Measurements from ENCODE around the gene ILKAP. TPM values are rescaled to one million over a fixed set of nuclear protein-coding genes. Genes with fewer than 3 reads are reported as not detected.

ILKAP gene
- total RNA-seq, 1 donor from 2014 or later, result 26.2 TPM

DNA sequence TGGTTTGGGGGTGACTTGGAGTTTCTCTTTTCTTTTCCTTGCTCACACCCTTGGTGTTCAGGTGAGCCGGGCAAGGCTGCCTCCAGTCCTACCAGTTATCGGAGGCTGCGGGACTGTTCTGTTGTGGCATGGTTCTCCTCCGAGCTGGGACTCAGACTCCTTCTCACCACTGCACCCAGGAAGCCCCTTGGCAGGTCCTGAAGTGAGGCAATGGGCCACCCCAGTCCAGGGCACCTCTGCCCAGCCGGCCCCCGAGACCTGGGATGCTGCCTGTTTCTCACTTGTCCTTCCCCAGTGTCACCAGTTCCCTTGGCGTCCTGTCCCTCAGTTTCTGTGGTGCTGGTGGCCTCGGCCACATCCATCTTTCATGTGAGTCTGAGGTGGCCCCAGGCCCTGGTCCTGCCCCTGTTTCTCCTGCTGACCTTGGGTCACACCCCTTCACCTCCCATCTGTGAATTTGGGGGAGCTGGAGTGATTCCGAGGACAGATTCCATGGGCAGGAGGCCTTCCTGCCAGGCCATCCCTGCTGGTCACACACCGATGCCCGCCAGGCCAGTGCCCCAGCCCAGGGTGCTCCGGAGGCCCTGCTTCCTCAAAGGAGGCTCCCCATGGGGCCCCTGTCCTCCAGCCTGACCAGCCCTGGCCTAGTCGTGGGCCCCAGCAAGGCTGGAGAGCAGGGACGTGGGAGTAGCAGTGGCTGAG is 71.6 kb downstream of the ILKAP start:
- intact Hi-C loops (cut with DNase I), result loop anchor here (10.0 kb wide), 1 partner anchor 167 kb away; the partner anchor contains the start of gene UBE2F
- DNase-seq (ENCODE audit: missing footprints), result no peak
- ATAC-seq, result no peak

GRCh38 chr2:238130696-238131628 is 72.5 kb downstream of the ILKAP start:
- intact Hi-C loops (cut with DNase I), result loop anchor here (10.0 kb wide), 1 partner anchor 166 kb away; the partner anchor contains the start of gene UBE2F
- DNase-seq (ENCODE audit: missing footprints) (peak; percentile 47), ATAC-seq (no peak)

DNA sequence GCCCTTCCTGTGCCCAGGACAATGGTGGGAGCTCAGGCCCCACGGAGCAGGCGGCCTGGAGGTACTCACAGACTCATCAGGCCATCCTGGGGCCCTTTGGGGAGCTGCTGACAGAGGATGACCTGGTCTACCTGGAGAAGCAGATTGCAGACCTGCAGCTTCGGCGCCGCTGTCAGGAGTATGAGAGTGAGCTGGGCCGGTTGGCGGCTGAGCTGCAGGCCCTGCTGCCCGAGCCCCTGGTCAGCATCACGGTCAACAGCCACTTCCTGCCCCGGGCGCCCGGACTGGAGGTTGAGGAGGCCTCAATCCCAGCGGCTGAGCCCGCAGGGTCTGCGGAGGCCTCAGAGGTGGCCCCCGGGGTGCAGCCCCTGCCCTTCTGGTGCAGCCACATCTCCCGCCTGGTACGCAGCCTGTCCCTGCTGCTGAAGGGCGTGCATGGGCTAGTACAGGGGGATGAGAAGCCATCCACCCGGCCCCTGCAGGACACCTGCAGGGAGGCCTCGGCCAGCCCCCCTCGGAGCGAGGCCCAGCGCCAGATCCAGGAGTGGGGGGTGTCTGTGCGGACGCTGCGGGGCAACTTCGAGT is 73.3 kb downstream of the ILKAP start:
- intact Hi-C loops (cut with DNase I), result loop anchor here (10.0 kb wide), 1 partner anchor 165 kb away; the partner anchor contains the start of gene UBE2F
- peak; percentile 73 for DNase-seq (ENCODE audit: missing footprints)
- no peak for ATAC-seq

- ATAC-seq (no peak), DNase-seq (ENCODE audit: missing footprints) (peak; percentile 64)
- intact Hi-C loops (cut with DNase I), result loop anchor here (10.0 kb wide), 1 partner anchor 165 kb away; the partner anchor contains the start of gene UBE2F
Observed at GRCh38 chr2:238129166-238130010, 74.1 kb downstream of the ILKAP start.

GRCh38 chr2:238128534-238129001 is 74.9 kb downstream of the ILKAP start:
- DNase-seq (ENCODE audit: missing footprints) (peak; percentile 44), ATAC-seq (no peak)
- intact Hi-C loops (cut with DNase I), result no loop called here

GRCh38 chr2:238128061-238128440 is 75.4 kb downstream of the ILKAP start:
- no peak for ATAC-seq
- DNase-seq (ENCODE audit: missing footprints), result no peak

GRCh38 chr2:238127165-238128060 is 76.1 kb downstream of the ILKAP start:
- ATAC-seq, result peak; percentile 32
- intact Hi-C loops (cut with DNase I), result no loop called here
- peak; percentile 60 for DNase-seq (ENCODE audit: missing footprints)

More at GRCh38 chr2:238128061-238128440, 75.4 kb downstream of the ILKAP start:
- intact Hi-C loops (cut with DNase I), result no loop called here

DNA sequence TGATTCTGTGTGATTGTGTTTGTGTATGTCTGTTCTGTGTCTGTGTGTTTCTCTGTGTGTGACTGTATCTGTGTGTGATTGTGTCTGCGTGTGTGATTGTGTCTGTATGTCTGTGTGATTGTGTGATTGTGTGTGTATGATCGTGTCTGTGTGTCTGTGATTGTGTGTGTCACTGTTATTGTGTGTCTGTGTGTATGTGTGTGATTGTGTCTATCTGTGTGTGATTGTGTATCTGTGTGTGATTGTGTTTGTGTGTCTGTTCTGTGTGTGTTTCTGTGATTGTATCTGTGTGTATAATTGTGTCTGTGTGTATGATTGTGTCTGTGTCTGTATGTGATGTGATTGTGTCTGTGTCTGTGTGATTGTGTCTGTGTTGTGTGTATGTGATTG is 76.7 kb downstream of the ILKAP start:
- intact Hi-C loops (cut with DNase I), result no loop called here
- DNase-seq (ENCODE audit: missing footprints), result no peak
- ATAC-seq, result no peak

GRCh38 chr2:238126338-238126737 is 77.2 kb downstream of the ILKAP start:
- ATAC-seq (no peak), DNase-seq (ENCODE audit: missing footprints) (no peak)
- intact Hi-C loops (cut with DNase I), result no loop called here

- ATAC-seq (no peak), DNase-seq (ENCODE audit: missing footprints) (peak; percentile 50)
- intact Hi-C loops (cut with DNase I), result no loop called here
Observed at GRCh38 chr2:238125127-238125885, 78.2 kb downstream of the ILKAP start.

- ATAC-seq, result no peak
- intact Hi-C loops (cut with DNase I), result no loop called here
- DNase-seq (ENCODE audit: missing footprints), result peak; percentile 31
Observed at GRCh38 chr2:238124488-238125126, 78.9 kb downstream of the ILKAP start.

- no peak for ATAC-seq
- peak; percentile 45 for DNase-seq (ENCODE audit: missing footprints)
- intact Hi-C loops (cut with DNase I), result no loop called here
Observed at GRCh38 chr2:238123991-238124470, 79.5 kb downstream of the ILKAP start.

GRCh38 chr2:238123218-238123971 is 80.1 kb downstream of the ILKAP start:
- intact Hi-C loops (cut with DNase I), result no loop called here
- no peak for ATAC-seq
- DNase-seq (ENCODE audit: missing footprints), result peak; percentile 46

GRCh38 chr2:238122287-238123217 is 80.9 kb downstream of the ILKAP start:
- ATAC-seq (no peak), DNase-seq (ENCODE audit: missing footprints) (peak; percentile 62)
- intact Hi-C loops (cut with DNase I), result no loop called here
